MM.1S (cell line): ENCODE measurements around the gene WDR70.

Experiments used
- DNase-seq: peaks from one replicate; pipeline ENCODE4 v3.0.0-alpha.2; 2015
- H2AFZ ChIP-seq: fragments of 300-600 bp; sonication (generic); 2 replicates; pipeline ENCODE4 v1.6.0; 2016; ENCODE audit warnings: antibody characterized with exemption, low read length
- H3F3A ChIP-seq: fragments of 300-600 bp; sonication (generic); 2 replicates; pipeline ENCODE4 v1.6.1; 2016; ENCODE audit warnings: mild to moderate bottlenecking, antibody characterized with exemption, low read length, moderate library complexity, mixed read lengths; ENCODE audit not compliant: insufficient read depth
- H3K27ac ChIP-seq: fragments of 300-600 bp; sonication (generic); 2 replicates; pipeline ENCODE4 v1.5.1; 2016; ENCODE audit warnings: mild to moderate bottlenecking, low read length
- H3K27me3 ChIP-seq: fragments of 300-600 bp; sonication (generic); replicated peaks from 2 replicates; pipeline ENCODE4 v1.6.0; 2016; ENCODE audit warnings: low read length; ENCODE audit not compliant: insufficient read depth
- H3K36me3 ChIP-seq: fragments of 300-600 bp; sonication (generic); replicated peaks from 2 replicates; pipeline ENCODE4 v1.6.1; 2016; ENCODE audit warnings: mild to moderate bottlenecking, low read length, mixed read lengths; ENCODE audit not compliant: insufficient read depth
- H3K4me1 ChIP-seq: fragments of 300-600 bp; sonication (generic); 2 replicates; pipeline ENCODE4 v1.6.1; 2016; ENCODE audit warnings: low read length, mixed read lengths
- H3K4me2 ChIP-seq: fragments of 300-600 bp; sonication (generic); 2 replicates; pipeline ENCODE4 v1.6.0; 2016; ENCODE audit warnings: low read depth, low read length
- H3K4me3 ChIP-seq: fragments of 300-600 bp; sonication (generic); 2 replicates; pipeline ENCODE4 v1.5.1; 2016; ENCODE audit warnings: low read length, mixed read lengths
- H3K79me2 ChIP-seq: fragments of 300-600 bp; sonication (generic); 2 replicates; pipeline ENCODE4 v1.6.1; 2016; ENCODE audit warnings: mixed run types, low read length, mixed read lengths
- H3K9ac ChIP-seq: fragments of 300-600 bp; sonication (generic); 2 replicates; pipeline ENCODE4 v1.6.1; 2016; ENCODE audit warnings: low read length, mixed read lengths
- H3K9me2 ChIP-seq: fragments of 300-600 bp; sonication (generic); replicated peaks from 2 replicates; pipeline ENCODE4 v1.6.1; 2016; ENCODE audit warnings: mild to moderate bottlenecking, low read length, mixed read lengths; ENCODE audit not compliant: insufficient read depth
- H3K9me3 ChIP-seq: fragments of 300-600 bp; sonication (generic); replicated peaks from 2 replicates; pipeline ENCODE4 v1.6.1; 2016; ENCODE audit warnings: mild to moderate bottlenecking, low read length, mixed read lengths; ENCODE audit not compliant: insufficient read depth
- H4K20me1 ChIP-seq: fragments of 300-600 bp; sonication (generic); 2 replicates; pipeline ENCODE4 v1.6.1; 2016; ENCODE audit warnings: mild to moderate bottlenecking, low read length, moderate library complexity, mixed read lengths; ENCODE audit not compliant: insufficient read depth
- CTCF ChIP-seq: fragments of 300-600 bp; sonication (generic); IDR thresholded peaks from 2 replicates; pipeline ENCODE4 v1.5.1; 2016; ENCODE audit warnings: antibody characterized with exemption, low read length, mixed read lengths
- EZH2 ChIP-seq: fragments of 300-600 bp; sonication (generic); optimal IDR thresholded peaks from 2 replicates; pipeline ENCODE3; 2017; ENCODE audit warnings: low read depth, mild to moderate bottlenecking, antibody characterized with exemption, low read length, mixed read lengths
- EZH2phosphoT487 ChIP-seq: fragments of 300-600 bp; sonication (generic); IDR thresholded peaks from 2 replicates; pipeline ENCODE4 v1.6.1; 2018; ENCODE audit warnings: antibody characterized with exemption, low read length

WDR70 gene

GRCh38 chr5:37567566-37567965, 188.4 kb downstream of the WDR70 start:
- Histone ChIP-seq H3K79me2 (no peaks in the 10 kb centered on the region), H2AFZ (no peak overlapping the region), H3K9ac (no peak overlapping the region), H3K9me3 (no peaks in the 10 kb centered on the region), H4K20me1 (no peaks in the 10 kb centered on the region), H3K4me3 (no peak overlapping the region), H3K27me3 (no peaks in the 10 kb centered on the region), H3K4me2 (no peak overlapping the region), H3K36me3 (no peaks in the 10 kb centered on the region), H3K9me2 (no peaks in the 10 kb centered on the region), H3K27ac (no peak overlapping the region), H3F3A (no peaks in the 10 kb centered on the region), H3K4me1 (no peaks in the 10 kb centered on the region)
- DNase-seq, result no peak
- TF ChIP-seq CTCF (no peak), EZH2 (no peak), EZH2phosphoT487 (no peak)

GRCh38 chr5:37568018-37568753, 189.1 kb downstream of the WDR70 start:
- TF ChIP-seq CTCF (no peak), EZH2phosphoT487 (no peak), EZH2 (no peak)
- Histone ChIP-seq H3F3A (no peaks in the 10 kb centered on the region), H3K4me1 (no peaks in the 10 kb centered on the region), H3K9me2 (no peaks in the 10 kb centered on the region), H2AFZ (no peak overlapping the region), H3K4me3 (no peak overlapping the region), H3K4me2 (no peak overlapping the region), H3K9me3 (no peaks in the 10 kb centered on the region), H4K20me1 (no peaks in the 10 kb centered on the region), H3K27ac (no peak overlapping the region), H3K27me3 (no peaks in the 10 kb centered on the region), H3K79me2 (no peaks in the 10 kb centered on the region), H3K9ac (no peak overlapping the region), H3K36me3 (no peaks in the 10 kb centered on the region)
- DNase-seq, result no peak

- Histone ChIP-seq H3K9me3 (no peaks in the 10 kb centered on the region), H3K36me3 (no peaks in the 10 kb centered on the region), H4K20me1 (no peaks in the 10 kb centered on the region), H3K9ac (no peak overlapping the region), H2AFZ (no peak overlapping the region), H3K27ac (no peak overlapping the region), H3K9me2 (no peaks in the 10 kb centered on the region), H3K4me3 (no peak overlapping the region), H3K79me2 (no peaks in the 10 kb centered on the region), H3K4me2 (no peak overlapping the region), H3K4me1 (no peaks in the 10 kb centered on the region), H3K27me3 (no peaks in the 10 kb centered on the region), H3F3A (no peaks in the 10 kb centered on the region)
- no peak for DNase-seq
- no peak for TF ChIP-seq CTCF
- no peak for TF ChIP-seq EZH2phosphoT487
- no peak for TF ChIP-seq EZH2
Measured at GRCh38 chr5:37568893-37569292, 189.8 kb downstream of the WDR70 start.
